ENCODE data around the gene COX7B2. TPM values are rescaled to one million over a fixed set of nuclear protein-coding genes. Genes with fewer than 3 reads are reported as not detected.

COX7B2 gene
- total RNA-seq, 1 experiment from 2014 or later: not detected

- intact Hi-C loops (cut with micrococcal nuclease; ENCODE audit: unreplicated experiment): no loop called here
- DNase-seq: no peak
- Mint-ChIP-seq H3K36me3 (ENCODE audit: insufficient read depth, unreplicated experiment) (no peaks in the 10 kb centered on the region), H3K9me3 (ENCODE audit: low read depth, unreplicated experiment) (peaks cover 4% of the 10 kb centered on the region), H3K4me3 (ENCODE audit: low read depth, unreplicated experiment) (no peak overlapping the region), H3K4me1 (ENCODE audit: low read depth, unreplicated experiment) (no peaks in the 10 kb centered on the region), H3K27ac (ENCODE audit: unreplicated experiment) (no peak overlapping the region), H3K27me3 (ENCODE audit: unreplicated experiment) (no peaks in the 10 kb centered on the region)
- CTCF ChIA-PET: no interaction called here
- no TSS peak for BruUV-seq (replicated peaks)
- no peak for TF ChIP-seq CTCF (IDR thresholded peaks at IDR 0.05; ENCODE audit: unreplicated experiment)
These were observed 78.0 kb downstream of the COX7B2 start for GRCh38 chr4:46830971-46831454.

GRCh38 chr4:46820154-46820553 lies 88.9 kb downstream of the COX7B2 start:
- CTCF ChIA-PET: no interaction called here
- Mint-ChIP-seq H3K27me3 (ENCODE audit: unreplicated experiment) (no peaks in the 10 kb centered on the region), H3K27ac (ENCODE audit: unreplicated experiment) (no peak overlapping the region), H3K9me3 (ENCODE audit: low read depth, unreplicated experiment) (peaks cover 2% of the 10 kb centered on the region), H3K4me3 (ENCODE audit: low read depth, unreplicated experiment) (no peak overlapping the region), H3K36me3 (ENCODE audit: insufficient read depth, unreplicated experiment) (no peaks in the 10 kb centered on the region), H3K4me1 (ENCODE audit: low read depth, unreplicated experiment) (no peaks in the 10 kb centered on the region)
- intact Hi-C loops (cut with micrococcal nuclease; ENCODE audit: unreplicated experiment): no loop called here
- no peak for TF ChIP-seq CTCF (IDR thresholded peaks at IDR 0.05; ENCODE audit: unreplicated experiment)
- DNase-seq: no peak
- no TSS peak for BruUV-seq (replicated peaks)

GRCh38 chr4:46819095-46819494 lies 90.0 kb downstream of the COX7B2 start:
- Mint-ChIP-seq H3K4me1 (ENCODE audit: low read depth, unreplicated experiment) (no peaks in the 10 kb centered on the region), H3K9me3 (ENCODE audit: low read depth, unreplicated experiment) (no peaks in the 10 kb centered on the region), H3K4me3 (ENCODE audit: low read depth, unreplicated experiment) (no peak overlapping the region), H3K36me3 (ENCODE audit: insufficient read depth, unreplicated experiment) (no peaks in the 10 kb centered on the region), H3K27ac (ENCODE audit: unreplicated experiment) (no peak overlapping the region), H3K27me3 (ENCODE audit: unreplicated experiment) (no peaks in the 10 kb centered on the region)
- no peak for TF ChIP-seq CTCF (IDR thresholded peaks at IDR 0.05; ENCODE audit: unreplicated experiment)
- DNase-seq: no peak
- intact Hi-C loops (cut with micrococcal nuclease; ENCODE audit: unreplicated experiment): no loop called here
- CTCF ChIA-PET: no interaction called here
- BruUV-seq (replicated peaks): no TSS peak

GRCh38 chr4:46818604-46819003 lies 90.4 kb downstream of the COX7B2 start:
- H3K9me3 Mint-ChIP-seq (ENCODE audit: low read depth, unreplicated experiment): no peaks in the 10 kb centered on the region
- no peaks in the 10 kb centered on the region for H3K4me1 Mint-ChIP-seq (ENCODE audit: low read depth, unreplicated experiment)
- intact Hi-C loops (cut with micrococcal nuclease; ENCODE audit: unreplicated experiment): no loop called here
- no TSS peak for BruUV-seq (replicated peaks)
- DNase-seq: no peak
- H3K4me3 Mint-ChIP-seq (ENCODE audit: low read depth, unreplicated experiment): no peak overlapping the region
- no peaks in the 10 kb centered on the region for H3K27me3 Mint-ChIP-seq (ENCODE audit: unreplicated experiment)
- CTCF ChIA-PET: no interaction called here
- H3K36me3 Mint-ChIP-seq (ENCODE audit: insufficient read depth, unreplicated experiment): no peaks in the 10 kb centered on the region
- H3K27ac Mint-ChIP-seq (ENCODE audit: unreplicated experiment): no peak overlapping the region
- no peak for TF ChIP-seq CTCF (IDR thresholded peaks at IDR 0.05; ENCODE audit: unreplicated experiment)
